DMS153 treated with DMSO at 0.1 percent for 48 hours (cell line): ENCODE measurements around the gene TRAIP.

Experiments
- DNase-seq: peaks from one replicate; lab custom pipeline; 2025; ENCODE audit not compliant: unreplicated experiment; lab: John Stamatoyannopoulos, UW

TRAIP gene

GRCh38 chr3:49873623-49874022 lies 17.3 kb upstream of the TRAIP start:
- no peak for DNase-seq

DNA sequence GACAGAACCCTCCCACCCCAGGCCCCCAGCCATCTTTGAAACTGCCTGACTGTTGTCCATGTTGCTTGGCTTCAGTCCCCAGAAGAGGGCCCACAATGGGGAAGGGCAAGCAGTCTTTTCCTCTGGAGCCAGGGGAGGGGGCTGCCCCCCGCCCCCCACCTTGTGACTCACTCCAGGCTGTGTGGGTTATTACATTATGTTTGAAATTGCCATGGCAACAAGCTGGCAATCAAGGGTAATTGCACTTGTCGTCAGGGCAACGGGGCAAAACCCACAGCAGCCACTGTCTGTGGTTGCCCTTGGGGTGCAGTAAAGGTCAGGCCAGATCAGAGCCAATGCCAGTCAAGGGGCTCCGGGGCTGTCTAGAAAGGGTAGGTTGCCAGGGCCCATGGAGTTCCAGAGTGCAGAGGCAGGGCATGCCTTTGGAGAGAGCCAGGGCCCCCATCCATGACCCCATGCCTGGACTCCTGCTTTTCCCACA lies 16.5 kb upstream of the TRAIP start:
- no peak for DNase-seq

GRCh38 chr3:49871531-49872153 lies 15.3 kb upstream of the TRAIP start:
- DNase-seq, result no peak

DNA sequence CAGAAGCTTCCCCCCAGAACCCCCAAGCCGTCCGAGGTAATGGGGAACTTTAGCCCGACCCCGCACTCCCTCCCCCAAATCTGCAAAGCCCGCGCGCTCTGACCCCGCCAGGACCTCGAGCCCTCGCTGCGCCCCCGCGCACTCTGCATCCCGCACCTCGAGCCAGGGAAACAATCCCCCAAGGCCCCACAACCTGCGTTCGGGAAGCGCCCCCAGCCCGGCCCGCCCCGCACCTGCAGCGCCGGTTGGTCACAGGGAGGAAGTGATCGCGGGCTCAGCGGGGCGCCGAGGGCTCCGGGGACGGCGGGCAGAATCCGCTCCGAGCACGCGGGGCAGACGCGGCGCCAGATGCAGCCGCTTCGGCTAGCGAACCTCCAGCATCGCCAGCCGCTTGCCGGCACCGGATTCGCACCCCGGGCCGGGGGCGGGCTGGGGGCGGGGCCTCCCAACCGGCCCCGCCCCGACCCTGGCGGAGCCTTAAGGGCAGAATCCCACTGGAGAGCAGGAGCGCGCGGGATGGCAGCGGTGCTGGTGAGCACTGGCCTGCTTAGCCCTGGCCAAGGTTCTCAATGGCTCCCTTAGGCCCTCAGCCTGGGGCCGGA lies 13.3 kb upstream of the TRAIP start, which contains the start of gene CAMKV:
CAMKV (minus strand) TSS at position 382 of the 602 bp plus-strand sequence. CDS start 7,518 bp downstream, outside the sequence.
- DNase-seq, result no peak

GRCh38 chr3:49868862-49869466 lies 12.6 kb upstream of the TRAIP start:
- no peak for DNase-seq

GRCh38 chr3:49867871-49868321 lies 11.5 kb upstream of the TRAIP start:
- DNase-seq, result no peak

- no peak for DNase-seq
Measured at GRCh38 chr3:49867400-49867799, 11.0 kb upstream of the TRAIP start.

DNA sequence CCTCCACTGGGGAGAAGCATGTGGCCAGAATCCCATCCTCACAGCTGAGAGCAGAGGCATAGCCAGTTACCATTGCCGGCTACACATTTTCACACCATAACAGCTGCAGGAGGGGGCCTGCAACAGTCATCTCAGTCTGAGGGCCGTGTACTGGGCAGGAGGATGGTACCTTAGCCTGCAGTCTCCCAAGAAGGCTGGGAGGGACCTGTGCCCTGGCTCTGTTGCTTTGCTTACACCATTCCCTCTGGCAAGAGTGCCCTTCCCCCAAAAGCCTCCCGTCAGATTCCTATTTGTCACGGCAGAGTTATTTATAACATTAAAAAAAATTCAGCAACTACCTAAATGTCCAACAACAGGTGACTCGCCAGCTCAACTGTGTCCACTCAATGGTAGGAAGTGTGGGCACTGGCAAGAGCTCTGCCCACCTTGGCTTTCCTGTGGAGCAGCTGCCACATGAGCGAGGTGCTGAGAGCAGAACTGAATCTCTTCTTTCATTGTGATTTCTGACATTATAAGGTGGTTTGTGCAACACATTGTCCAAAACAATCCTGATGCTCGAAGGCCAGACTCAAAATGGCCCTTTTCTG lies 8.9 kb upstream of the TRAIP start:
- DNase-seq, result no peak

DNA sequence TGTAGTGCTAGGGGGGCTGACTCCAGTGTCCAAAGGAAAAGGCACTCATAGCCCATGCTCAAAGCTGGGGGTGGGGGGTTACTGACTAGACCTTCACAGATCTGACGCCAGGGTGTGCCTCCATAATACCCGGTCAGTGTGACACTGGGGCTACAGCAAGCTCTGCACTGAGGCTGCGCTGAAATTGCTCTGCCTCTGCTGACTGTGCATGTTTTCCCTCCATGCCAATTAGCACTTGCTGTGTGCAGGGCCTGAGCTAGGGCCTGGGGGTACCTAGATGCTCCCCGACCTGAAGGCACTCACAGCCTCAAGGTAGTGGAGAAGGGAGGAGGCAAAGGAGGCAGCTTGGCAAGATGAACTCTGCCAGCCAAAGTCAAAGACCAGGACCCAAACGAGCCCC lies 8.1 kb upstream of the TRAIP start:
- DNase-seq, result no peak

- DNase-seq, result no peak
Measured at GRCh38 chr3:49859576-49860305, 3.4 kb upstream of the TRAIP start.

GRCh38 chr3:49855662-49856061 lies 702 bp downstream of the TRAIP start:
- no peak for DNase-seq

GRCh38 chr3:49845694-49846093 lies 10.7 kb downstream of the TRAIP start:
- DNase-seq, result no peak

DNA sequence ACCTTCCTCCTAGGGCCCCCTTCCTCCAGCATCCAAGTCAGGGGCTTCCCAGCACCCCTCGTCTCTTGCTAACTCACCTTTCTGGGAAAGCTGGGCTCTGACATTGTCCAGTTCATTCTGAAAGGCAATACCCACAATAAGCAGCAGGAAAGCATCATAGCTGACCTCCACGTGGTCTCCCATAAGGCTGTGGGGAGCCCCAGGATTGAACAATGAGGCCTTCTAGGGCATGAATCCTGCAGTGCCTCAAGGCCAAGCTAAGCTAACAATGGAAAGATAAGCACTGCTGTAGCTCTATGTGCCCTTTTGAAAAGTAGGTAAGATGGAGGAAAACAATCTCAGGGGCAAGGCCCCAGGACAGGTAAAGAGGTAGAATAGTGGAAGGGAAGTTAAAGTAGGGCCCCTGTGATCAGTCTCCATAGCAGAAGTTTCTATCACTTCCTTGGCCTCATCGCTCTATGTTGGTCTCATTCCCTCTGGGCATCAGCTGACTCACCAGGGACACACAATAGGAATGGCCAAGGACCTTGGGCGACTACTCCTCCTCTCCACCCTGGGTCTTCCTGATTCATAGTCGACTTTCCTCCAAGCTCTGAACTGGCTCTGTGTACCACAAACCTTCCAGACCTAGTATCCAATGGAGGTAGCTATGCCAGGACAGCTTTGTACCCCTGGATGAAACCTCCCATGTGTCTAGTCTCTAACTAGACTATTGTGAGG lies 11.7 kb downstream of the TRAIP start:
- DNase-seq, result no peak

DNA sequence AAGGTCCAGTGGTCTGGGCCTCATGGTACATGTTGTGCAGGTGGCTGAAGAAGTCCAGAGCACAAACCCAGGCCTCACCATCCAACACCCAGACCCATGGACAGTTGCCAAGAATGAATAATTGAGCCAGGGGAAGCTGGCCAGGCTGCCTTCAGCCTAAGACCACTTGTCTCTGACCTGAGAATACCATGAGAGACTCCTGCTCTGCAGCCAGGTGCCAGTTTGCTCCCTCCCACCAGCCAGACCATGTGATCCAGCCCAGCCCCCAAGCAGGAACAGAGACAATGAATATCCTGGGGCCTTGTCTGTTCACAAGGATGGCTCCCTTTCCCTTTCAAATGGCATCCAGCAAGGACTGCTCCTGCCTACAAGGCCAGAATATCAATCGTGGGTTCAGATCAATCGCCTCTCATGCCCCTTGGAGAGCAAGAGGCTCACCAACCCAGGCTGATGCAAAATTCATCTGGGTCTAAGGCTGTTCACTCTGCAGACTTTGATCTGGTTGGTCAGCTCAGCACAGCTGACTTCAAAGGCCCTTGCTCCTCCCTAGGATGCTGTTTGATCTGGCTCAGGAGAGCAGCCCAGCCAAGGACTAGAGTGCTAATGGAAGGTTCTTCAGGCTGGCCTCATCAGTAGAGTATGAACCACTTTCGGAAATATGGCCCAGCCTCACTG lies 13.4 kb downstream of the TRAIP start:
- DNase-seq, result no peak

- no peak for DNase-seq
Measured at GRCh38 chr3:49841806-49842205, 14.6 kb downstream of the TRAIP start.

DNA sequence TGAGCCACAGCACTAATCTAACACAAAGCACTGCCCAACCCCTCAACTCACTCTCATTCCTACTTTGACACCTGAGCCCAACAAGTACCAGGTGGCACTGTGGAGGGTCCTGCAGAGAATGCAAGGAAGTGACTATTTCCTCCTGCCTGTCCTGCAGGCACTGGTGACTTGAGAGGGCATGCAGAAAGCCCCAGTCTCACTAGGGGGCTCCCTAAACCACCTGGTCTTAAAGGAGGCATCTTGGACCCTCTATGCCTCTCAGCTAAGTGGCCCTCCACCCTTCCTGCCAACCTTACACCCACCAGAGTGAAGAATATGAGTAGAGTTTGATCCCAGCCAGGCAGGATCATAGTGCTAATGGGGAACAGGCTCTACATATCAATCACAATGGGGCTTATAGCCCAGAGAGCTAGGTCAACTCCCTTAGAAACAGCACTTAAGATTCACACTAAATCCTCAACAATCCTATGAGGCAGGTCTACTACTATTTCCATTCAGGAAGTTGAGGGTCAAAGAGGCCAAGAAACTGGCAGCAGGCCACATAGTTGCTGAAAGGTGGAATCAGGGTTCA lies 15.2 kb downstream of the TRAIP start:
- no peak for DNase-seq

DNA sequence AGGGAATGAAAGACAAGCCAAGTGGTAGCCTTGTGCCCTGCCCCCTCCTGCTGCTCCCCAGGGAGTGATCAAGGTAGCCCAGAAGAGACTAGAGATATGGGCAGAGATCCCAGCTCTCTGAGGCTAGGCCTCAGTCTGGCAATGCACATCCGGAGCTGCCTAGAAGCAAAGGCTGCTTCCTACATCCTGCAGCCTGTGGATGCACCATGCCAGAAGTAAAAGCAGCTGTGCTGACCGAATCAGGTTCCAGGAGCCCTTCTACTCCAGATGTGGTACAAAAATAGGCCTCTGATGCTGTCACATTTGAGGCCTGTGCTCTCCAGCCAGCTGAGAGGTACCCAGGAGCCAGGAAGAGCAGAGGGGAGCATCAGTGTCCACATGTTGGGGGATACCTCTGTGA lies 16.0 kb downstream of the TRAIP start:
- no peak for DNase-seq

DNA sequence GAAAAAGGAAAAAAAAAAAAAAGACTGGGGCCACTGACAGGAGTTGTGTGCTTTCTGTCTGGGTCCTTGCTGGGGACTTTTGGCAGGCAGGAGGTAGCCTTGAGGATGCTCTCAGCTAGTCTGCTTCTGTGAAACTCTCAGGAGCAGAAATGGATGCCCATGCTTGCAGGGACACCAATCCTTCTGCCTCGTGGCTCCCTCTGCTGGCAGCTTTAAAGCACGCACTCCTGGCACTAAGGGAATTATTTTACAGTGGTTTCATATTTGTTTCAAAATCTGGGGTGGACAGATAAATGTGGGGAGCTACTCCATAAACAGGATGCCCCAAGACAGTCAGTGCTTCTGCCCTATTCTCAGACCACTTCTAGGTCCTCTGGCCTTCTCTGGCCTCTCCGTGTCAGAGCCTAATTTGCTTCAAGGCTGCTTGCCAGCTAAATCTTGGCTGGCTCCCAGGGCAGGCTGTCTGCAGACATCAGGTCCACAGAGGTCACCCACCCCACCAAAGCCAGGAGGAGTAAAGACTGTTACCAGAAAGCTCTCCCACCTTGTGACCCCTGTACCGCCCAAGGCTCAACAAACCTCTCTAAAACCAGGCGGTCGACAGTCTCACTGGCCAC lies 17.1 kb downstream of the TRAIP start:
- peak; percentile 29 for DNase-seq

DNA sequence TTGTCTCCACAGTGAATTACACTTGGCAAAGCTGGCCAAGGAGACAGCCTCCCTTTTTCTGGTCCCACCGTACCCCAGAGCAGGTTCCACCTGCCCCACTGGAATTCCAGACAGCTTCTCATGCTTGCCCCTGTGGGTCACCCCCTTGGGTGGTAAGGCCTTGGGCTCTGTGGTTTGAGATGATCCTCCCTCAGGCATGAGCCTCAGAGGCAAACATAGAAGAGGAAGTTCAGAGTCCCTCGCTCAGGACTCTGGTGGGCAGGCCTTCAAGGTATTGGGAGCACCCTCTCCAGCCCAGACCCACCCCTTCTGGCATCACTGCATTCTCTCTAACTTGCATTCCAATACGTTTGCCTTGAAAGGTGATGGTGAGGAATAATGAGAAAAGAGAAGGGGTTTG lies 25.0 kb downstream of the TRAIP start:
- DNase-seq, result no peak
